Globus pallidus (tissue), 1 donor: ENCODE measurements around the gene NELFB.
"Not testable (repeated sequence)": the region's sequence is repeated elsewhere in the genome, so short reads cannot be mapped to it uniquely, and the experiment has no call there.

Source experiments
- DNase-seq: peaks from one replicate; pipeline ENCODE4 v3.0.0-alpha.2; 2015; ENCODE audit warnings: low spot score

NELFB gene

DNA sequence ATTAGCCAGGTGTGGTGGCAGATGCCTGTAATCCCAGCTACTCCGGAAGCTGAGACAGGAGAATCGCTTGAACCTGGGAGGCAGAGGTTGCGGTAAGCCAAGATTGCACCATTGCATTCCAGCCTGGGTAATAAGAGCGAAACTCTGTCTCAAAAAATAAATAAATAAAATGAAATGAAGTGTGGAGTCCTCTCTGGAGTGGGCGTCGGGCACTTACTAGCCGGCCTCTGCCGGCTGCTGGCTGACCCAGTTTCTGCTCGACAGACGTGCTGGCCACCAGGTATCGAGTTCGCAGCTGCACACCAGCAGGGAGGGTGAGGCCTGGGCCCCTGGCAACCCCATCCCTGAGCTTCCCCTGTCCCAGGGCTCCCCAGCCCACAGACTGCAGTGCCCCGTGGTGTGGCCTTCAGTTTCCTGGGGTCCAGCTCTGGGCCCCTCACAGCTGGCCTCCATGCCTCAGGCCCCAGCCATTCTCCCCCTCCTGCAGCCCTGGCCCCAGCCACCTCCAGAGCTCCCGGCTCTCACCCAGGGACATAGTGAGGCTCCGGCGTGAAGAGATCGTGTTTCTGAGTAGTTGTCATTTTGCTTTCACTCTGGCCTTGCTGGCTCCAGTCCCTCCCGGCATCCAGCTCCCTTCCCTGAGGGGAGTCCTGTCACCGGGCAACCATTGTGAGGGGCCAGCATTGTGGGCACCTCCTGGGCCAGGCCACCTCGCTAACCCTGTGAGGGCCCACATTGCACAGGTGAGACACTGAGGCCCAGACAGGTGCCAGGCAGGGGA, 7.8 kb upstream of the NELFB start:
- no peak for DNase-seq

DNA sequence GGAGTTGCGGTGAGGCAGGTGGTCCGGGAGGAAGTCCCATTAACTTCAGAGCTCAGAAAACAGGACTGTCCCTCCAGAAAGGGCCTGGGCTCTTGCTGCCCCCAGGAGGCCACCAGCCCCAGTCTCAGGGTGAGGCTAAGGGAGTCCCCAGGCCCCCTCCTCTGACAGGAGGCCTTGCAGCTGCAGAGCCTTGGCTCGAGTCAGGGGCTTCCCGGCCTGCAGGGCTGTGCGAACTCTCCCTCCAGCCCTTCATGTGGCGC, 7.3 kb upstream of the NELFB start:
- DNase-seq: no peak

- DNase-seq: no peak
Measured at GRCh38 chr9:137250329-137251193, 4.6 kb upstream of the NELFB start.

GRCh38 chr9:137251194-137251461, 4.0 kb upstream of the NELFB start, which contains the start of gene STPG3:
Gene STPG3 (plus strand): TSS chr9:137251286. CDS start chr9:137251287, 1 bp downstream.
- no peak for DNase-seq

DNA sequence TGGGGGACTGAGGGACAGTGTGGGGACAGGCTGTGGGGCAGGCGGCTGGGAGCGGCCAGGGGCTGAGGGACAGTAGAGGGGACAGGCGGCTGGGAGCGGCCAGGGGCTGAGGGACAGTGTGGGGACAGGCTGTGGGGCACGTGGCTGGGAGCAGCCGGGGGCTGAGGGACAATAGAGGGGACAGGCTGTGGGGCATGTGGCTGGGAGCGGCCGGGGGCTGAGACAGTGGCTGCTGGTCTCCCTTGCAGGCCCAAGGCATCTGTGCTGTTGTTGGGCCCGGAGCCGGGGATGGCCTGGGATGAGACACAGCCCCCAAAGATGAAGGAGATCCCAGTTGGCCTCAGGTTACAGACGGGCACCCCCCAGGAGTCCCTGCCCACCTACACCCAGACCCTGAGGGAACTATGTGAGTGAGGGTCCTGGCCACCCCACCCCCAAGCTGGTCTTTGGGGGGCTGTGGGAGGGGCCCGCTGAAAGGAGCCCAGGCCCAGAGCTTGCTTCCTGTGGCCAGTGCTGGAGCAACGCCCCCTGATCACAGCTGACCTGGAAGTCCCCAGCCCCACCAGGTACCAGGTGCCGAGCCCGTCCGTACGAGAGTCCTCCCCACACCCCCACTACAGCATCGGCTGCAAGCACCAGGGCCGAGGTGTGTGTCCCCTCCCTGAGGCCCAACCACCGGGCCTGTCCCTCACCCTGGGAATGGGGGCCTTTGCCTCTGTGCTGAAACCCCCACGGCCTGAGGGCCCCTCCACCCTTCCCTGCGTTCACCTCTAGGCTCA, 3.4 kb upstream of the NELFB start:
- DNase-seq: no peak

- no peak for DNase-seq
Measured at GRCh38 chr9:137252555-137253506, 2.3 kb upstream of the NELFB start.

DNA sequence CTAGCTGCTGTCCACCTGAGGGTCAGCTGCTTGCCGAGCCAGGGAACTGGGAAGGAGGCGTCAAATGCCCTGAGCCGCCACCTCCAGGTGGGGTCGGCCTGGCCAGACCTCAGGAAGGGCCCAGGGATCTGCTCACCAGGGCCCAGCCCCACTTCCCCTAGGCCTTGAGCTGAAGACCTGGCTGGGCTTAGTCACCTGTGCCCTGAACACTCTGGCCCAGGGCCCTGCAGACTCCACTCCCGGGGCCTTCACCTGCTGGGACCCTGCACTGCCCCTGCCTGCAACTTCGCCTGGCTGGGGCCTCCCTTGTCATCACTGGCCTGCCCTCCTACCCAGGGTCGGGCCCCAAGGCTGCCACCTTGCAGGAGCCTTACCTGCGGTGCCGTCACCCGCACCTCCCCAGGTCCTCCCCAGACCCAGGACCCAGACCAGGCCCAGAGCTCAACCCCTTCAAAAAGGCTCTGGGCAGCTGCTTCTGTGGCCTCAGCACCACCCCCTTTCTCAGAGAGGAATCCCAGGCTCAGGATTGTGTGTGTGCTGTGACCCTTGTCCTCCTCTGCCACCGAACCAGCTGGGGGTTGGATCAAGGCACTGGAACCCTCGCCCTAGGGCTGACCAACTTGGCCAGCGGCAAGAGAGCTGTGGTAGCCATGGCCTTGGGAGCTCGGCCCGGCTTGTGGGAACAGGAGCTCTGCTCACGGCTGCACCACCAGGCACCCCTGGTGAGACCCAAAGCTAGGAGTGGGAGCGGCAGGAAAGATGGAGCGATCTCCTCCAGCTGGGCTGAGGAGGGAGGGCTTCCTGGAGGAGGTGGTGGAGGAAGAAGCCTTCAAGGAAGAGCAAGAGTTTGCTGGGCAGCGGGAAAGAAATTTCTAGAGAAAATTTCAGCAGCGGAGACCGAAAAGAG, 1.2 kb upstream of the NELFB start:
- no peak for DNase-seq

- DNase-seq: no peak
Measured at GRCh38 chr9:137255448-137256114, 454 bp downstream of the NELFB start.

DNA sequence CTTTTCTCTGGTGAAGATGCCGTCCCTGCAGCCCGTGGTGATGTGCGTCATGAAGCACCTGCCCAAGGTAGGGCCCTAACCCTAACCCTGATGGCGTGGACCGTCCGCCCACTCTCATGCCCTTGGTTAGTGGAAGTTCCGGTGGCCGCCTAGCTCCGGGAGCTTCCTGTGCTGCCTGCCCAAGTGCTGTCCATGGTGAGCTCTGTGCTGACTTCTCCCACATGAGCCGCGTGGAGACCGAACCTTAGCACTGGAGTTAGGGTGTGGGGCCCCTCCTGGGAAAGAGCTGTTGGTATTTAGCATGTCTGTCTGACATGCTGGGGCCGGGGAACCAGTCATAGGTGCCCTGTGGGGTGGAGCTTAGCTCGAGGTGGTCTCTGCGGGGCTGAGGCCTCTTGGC, 1.2 kb downstream of the NELFB start:
- no peak for DNase-seq

DNA sequence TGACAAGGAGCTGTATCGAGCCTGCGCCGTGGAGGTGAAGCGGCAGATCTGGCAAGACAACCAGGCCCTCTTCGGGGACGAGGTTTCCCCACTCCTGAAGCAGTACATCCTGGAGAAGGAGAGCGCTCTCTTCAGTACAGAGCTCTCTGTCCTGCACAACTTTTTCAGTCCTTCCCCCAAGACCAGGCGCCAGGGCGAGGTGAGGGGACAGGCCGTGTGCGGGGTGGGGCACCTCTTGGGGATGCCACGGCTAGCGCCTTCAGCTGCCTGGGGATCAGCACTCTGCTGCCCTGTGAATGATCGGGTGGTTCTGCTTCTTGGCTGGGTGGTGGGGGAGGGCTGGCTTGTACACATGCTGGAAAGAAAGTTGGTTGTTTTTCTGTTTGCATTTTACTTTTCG, 1.7 kb downstream of the NELFB start:
- DNase-seq: no peak

GRCh38 chr9:137262173-137262908, 7.2 kb downstream of the NELFB start:
- DNase-seq: not testable (repeated sequence)

DNA sequence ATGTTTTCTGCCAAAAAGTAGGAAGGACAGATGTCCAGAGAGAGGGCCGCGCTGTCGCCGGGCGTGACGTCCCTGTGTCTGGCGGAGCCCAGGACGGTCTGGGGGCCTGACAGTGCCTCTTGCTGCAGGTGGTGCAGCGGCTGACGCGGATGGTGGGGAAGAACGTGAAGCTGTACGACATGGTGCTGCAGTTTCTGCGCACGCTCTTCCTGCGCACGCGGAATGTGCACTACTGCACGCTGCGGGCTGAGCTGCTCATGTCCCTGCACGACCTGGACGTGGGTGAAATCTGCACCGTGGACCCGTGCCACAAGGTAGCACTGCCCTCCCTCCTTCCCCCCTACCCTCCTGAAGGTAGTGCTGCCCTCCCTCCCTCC, 7.8 kb downstream of the NELFB start:
- no peak for DNase-seq

DNA sequence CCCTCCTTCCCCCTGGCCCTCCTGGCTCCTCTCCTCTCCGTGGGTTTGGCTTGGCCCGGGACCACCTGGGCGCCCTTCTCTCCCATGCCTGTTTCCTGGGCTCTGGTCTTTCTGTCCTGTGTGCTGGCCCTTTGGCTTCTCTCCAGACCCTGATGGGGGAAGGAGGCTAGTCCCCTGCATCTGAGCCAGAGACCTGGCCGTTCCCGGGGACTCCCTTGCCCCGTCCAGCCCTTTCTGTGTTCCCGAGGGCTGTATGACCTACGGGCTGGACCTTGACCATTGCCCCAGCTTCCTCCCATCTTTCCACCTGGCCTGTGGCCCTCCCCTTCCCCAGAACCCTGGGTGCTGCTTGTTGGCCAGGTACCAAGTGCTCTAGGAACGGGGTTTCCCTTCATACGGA, 8.4 kb downstream of the NELFB start:
- DNase-seq: no peak

DNA sequence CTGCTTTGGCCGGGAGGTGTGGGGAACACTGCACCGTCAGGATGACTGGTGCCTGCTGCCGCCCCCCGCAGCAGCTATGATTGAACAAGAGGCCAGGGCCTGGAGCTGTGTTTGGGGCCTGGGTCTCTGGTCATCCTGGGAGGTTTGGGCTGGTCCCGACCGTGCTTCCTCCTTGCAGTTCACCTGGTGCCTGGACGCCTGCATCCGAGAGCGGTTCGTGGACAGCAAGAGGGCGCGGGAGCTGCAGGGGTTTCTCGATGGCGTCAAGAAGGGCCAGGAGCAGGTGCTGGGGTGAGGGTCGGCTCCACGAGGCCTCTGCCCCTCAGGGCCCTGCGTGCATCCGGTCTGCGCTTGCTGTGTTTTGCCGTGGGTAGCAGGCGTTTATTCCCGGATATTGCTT, 8.9 kb downstream of the NELFB start:
- DNase-seq: no peak

- DNase-seq: no peak
Measured at GRCh38 chr9:137265496-137266161, 10.5 kb downstream of the NELFB start.

- DNase-seq: no peak
Measured at GRCh38 chr9:137266162-137266527, 11.0 kb downstream of the NELFB start.

DNA sequence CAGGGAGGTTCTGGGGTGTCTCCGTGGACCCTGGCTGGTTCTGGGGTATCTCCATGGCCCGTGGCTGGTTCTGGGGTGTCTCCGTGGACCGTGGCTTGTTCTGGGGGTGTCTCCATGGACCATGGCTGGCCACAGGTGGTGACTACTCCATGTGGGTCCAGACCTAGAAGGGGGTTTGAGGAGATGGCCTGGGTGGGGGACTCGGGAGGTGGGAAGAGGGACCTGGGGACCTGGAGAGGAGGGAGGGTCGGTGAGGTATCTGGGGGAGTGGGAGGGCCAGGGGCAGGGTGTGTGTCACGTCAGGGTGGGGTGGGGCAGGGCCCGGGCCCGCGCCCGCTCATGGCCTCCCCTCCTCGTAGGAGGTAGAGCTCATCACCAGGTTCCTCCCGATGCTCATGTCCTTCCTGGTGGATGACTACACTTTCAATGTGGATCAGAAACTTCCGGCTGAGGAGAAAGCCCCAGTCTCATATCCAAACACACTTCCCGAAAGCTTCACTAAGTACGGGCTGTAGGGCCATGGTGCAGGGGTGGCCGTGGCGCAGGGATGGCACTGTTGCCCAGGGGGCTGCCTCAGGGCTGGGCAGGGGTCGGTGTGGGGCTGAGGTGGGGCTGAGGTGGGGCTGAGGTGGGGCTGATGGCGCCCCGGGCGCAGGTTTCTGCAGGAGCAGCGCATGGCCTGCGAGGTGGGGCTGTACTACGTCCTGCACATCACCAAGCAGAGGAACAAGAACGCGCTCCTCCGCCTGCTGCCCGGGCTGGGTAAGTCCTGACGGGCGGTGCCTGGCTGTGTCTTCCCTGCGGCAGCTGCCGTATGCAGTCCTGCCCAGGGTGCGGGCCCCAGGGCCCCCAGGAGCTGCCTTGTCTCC, 11.7 kb downstream of the NELFB start:
- no peak for DNase-seq

DNA sequence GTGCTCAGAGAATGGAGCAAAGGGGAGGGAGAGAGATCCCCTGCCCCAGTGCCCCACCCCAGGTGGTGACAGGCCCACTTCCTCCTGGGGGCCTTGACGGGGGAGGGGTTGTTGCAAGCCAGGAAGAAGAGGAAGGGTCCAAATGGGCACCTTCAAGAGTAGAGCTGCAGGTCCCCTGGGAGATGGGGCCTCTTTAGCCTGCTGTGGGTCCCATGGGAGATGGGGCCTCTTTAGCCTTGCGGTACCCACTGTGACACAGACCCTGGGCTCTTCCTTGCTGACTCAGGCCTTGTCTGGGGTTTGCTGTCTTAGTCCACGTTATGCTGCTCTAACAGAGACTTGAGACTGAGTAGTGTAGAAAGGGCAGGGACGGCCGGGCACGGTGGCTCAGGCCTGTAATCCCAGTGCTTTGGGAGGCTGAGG, 12.8 kb downstream of the NELFB start:
- no peak for DNase-seq
